Midbrain (tissue), 1 donor: Measurements from ENCODE around the gene CCDC87.
"Not testable (repeated sequence)": the region's sequence is repeated elsewhere in the genome, so short reads cannot be mapped to it uniquely, and the experiment has no call there.

Experiments used
- DNase-seq: peaks from one replicate; lab custom pipeline; 2025; lab: John Stamatoyannopoulos, UW

Gene CCDC87, protein sequence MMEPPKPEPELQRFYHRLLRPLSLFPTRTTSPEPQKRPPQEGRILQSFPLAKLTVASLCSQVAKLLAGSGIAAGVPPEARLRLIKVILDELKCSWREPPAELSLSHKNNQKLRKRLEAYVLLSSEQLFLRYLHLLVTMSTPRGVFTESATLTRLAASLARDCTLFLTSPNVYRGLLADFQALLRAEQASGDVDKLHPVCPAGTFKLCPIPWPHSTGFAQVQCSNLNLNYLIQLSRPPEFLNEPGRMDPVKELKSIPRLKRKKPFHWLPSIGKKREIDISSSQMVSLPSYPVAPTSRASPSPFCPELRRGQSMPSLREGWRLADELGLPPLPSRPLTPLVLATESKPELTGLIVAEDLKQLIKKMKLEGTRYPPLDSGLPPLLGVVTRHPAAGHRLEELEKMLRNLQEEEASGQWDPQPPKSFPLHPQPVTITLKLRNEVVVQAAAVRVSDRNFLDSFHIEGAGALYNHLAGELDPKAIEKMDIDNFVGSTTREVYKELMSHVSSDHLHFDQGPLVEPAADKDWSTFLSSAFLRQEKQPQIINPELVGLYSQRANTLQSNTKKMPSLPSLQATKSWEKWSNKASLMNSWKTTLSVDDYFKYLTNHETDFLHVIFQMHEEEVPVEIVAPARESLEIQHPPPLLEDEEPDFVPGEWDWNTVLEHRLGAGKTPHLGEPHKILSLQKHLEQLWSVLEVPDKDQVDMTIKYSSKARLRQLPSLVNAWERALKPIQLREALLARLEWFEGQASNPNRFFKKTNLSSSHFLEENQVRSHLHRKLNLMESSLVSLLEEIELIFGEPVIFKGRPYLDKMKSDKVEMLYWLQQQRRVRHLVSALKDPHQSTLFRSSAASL

GRCh38 chr11:66592457-66593302 is at the start of gene CCDC87, which contains the start of gene CCS:
Gene CCDC87 (minus strand): TSS chr11:66593063. CDS start chr11:66593015, 48 bp downstream.
Gene CCS (plus strand): TSS chr11:66593185. CDS start chr11:66593262, 77 bp downstream.
- peak; percentile 96 for DNase-seq

GRCh38 chr11:66641834-66642233 is 49.0 kb upstream of the CCDC87 start:
- no peak for DNase-seq

DNA sequence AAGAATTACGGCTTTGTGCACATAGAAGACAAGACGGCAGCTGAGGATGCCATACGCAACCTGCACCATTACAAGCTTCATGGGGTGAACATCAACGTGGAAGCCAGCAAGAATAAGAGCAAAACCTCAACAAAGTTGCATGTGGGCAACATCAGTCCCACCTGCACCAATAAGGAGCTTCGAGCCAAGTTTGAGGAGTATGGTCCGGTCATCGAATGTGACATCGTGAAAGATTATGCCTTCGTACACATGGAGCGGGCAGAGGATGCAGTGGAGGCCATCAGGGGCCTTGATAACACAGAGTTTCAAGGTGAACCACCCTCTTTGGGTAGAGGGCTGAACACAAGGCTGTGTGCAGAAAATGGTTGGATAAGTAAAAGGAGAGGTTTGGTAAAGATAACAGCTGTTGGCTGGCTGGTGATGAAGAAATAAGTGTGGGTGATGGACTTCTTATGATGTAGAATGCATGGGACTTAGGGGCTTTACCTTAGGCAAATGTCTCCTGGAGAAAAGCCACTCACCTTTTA is 47.0 kb upstream of the CCDC87 start:
- DNase-seq: not testable (repeated sequence)

GRCh38 chr11:66639066-66639813 is 46.4 kb upstream of the CCDC87 start:
- DNase-seq: no peak

- DNase-seq: peak; percentile 100
These were observed 45.6 kb upstream of the CCDC87 start, which contains the start of gene RBM4 for GRCh38 chr11:66638177-66639065. Gene RBM4 (plus strand): TSS chr11:66638703. CDS start chr11:66639712, 1,009 bp downstream.

- DNase-seq: no peak
These were observed 44.8 kb upstream of the CCDC87 start for GRCh38 chr11:66637557-66638176.

- DNase-seq: no peak
These were observed 43.5 kb upstream of the CCDC87 start for GRCh38 chr11:66636411-66636810.

GRCh38 chr11:66632952-66633351 is 40.1 kb upstream of the CCDC87 start:
- DNase-seq: no peak

DNA sequence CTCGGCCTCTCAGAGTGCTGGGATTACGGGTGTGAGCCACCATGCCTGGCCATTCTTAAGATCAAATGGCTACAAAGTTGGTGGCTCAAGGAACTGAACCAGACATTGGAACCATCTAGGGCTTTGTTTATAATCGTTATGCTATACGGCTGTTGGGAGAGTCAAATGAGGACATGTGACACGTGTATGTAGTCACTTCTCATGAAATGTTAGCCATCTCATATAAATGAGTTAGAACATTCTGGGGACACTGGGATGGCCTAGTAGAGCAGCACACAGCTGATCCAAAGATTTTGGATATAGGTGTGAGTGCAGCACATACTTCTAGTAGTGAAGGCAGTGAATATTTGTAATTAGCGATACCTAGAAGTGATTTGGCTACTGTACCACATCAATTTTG is 39.0 kb upstream of the CCDC87 start:
- DNase-seq: no peak

GRCh38 chr11:66629356-66629755 is 36.5 kb upstream of the CCDC87 start:
- DNase-seq: no peak

GRCh38 chr11:66628061-66628603 is 35.3 kb upstream of the CCDC87 start:
- DNase-seq: no peak

- peak; percentile 1 for DNase-seq
These were observed 34.1 kb upstream of the CCDC87 start for GRCh38 chr11:66626926-66627325.

GRCh38 chr11:66626382-66626781 is 33.5 kb upstream of the CCDC87 start:
- DNase-seq: no peak

DNA sequence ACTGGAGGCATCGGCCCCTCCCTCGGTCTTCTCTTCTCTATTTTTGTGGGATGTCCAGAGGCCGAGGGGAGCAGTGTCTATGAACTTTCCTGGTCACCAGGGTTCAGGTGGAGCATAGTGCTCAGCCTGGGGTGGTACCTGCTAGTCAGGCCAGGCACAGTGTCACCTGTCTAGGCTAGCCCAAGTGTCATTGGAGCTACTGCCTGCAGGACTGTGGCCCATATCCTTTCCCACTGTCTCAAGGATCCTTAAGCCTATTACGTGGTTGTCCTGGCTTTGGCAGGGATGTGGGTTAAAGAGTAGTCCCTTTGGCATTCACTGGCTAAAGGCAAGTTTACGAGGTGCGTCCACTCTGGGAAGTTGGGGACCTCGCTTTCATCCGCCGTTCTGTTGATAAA is 32.9 kb upstream of the CCDC87 start:
- no peak for DNase-seq

DNA sequence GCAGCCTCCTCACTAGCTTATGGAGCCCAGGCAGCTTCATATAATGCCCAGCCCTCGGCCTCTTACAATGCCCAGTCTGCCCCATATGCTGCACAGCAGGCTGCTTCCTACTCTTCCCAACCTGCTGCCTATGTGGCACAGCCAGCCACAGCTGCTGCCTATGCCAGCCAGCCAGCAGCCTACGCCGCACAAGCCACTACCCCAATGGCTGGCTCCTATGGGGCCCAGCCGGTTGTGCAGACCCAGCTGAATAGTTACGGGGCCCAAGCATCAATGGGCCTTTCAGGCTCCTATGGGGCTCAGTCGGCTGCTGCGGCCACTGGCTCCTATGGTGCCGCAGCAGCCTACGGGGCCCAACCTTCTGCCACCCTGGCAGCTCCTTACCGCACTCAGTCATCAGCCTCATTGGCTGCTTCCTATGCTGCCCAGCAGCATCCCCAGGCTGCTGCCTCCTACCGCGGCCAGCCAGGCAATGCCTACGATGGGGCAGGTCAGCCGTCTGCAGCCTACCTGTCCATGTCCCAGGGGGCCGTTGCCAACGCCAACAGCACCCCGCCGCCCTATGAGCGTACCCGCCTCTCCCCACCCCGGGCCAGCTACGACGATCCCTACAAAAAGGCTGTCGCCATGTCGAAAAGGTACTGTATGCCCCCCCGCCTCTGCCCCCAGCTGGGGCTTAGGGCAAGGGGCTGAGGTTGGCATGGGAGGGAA is 32.3 kb upstream of the CCDC87 start:
- no peak for DNase-seq

DNA sequence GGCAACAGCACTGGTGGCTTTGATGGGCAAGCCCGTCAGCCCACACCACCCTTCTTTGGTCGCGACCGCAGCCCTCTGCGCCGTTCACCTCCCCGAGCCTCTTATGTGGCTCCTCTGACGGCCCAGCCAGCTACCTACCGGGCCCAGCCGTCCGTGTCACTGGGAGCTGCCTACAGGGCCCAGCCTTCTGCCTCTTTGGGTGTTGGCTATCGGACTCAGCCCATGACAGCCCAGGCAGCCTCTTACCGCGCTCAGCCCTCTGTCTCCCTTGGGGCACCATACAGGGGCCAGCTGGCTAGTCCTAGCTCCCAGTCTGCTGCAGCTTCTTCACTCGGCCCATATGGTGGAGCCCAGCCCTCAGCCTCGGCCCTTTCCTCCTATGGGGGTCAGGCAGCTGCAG is 31.6 kb upstream of the CCDC87 start:
- DNase-seq: no peak

- DNase-seq: peak; percentile 21
These were observed 26.3 kb upstream of the CCDC87 start for GRCh38 chr11:66619080-66619554.

- DNase-seq: no peak
These were observed 24.4 kb upstream of the CCDC87 start for GRCh38 chr11:66617155-66617834.
